ENCODE data around the gene SRM.

GRCh38 chr1:11072216-11072917 lies 12.5 kb upstream of the SRM start:
- TF ChIP-seq CTCF (IDR thresholded peaks at IDR 0.05) (no peak), EZH2 (IDR thresholded peaks at IDR 0.05; ENCODE audit: borderline replicate concordance, insufficient read depth, low read depth, low read length, poor library complexity, severe bottlenecking) (no peak)
